ENCODE results near the gene ITPRID1. TPM values are rescaled to one million over a fixed set of nuclear protein-coding genes. Genes with fewer than 3 reads are reported as not detected.
A peak's percentile ranks its signal among the peaks of the same experiment; 100 is the strongest.

Gene ITPRID1
- total RNA-seq, 1 experiment from 2014 or later: not detected

- no peak for DNase-seq (ENCODE audit: low read depth)
Observed at GRCh38 chr7:31633467-31633866, 119.6 kb downstream of the ITPRID1 start.

GRCh38 chr7:31633894-31634494 lies 120.1 kb downstream of the ITPRID1 start:
- peak; percentile 42 for DNase-seq (ENCODE audit: low read depth)

GRCh38 chr7:31640381-31640780 lies 126.5 kb downstream of the ITPRID1 start:
- DNase-seq (ENCODE audit: low read depth): no peak

GRCh38 chr7:31642681-31643115 lies 128.8 kb downstream of the ITPRID1 start:
- DNase-seq (ENCODE audit: low read depth): no peak

- DNase-seq (ENCODE audit: low read depth): no peak
Observed at GRCh38 chr7:31646942-31647341, 133.1 kb downstream of the ITPRID1 start.

GRCh38 chr7:31647511-31647910 lies 133.6 kb downstream of the ITPRID1 start:
- DNase-seq (ENCODE audit: low read depth): no peak

GRCh38 chr7:31648288-31648687 lies 134.4 kb downstream of the ITPRID1 start:
- no peak for DNase-seq (ENCODE audit: low read depth)

GRCh38 chr7:31648880-31649279 lies 135.0 kb downstream of the ITPRID1 start:
- no peak for DNase-seq (ENCODE audit: low read depth)

- no peak for DNase-seq (ENCODE audit: low read depth)
Observed at GRCh38 chr7:31651234-31652062, 137.6 kb downstream of the ITPRID1 start.

GRCh38 chr7:31652063-31652326 lies 138.1 kb downstream of the ITPRID1 start:
- no peak for DNase-seq (ENCODE audit: low read depth)

GRCh38 chr7:31663072-31663471 lies 149.2 kb downstream of the ITPRID1 start:
- DNase-seq (ENCODE audit: low read depth): peak; percentile 8

- no peak for DNase-seq (ENCODE audit: low read depth)
Observed at GRCh38 chr7:31664890-31665289, 151.0 kb downstream of the ITPRID1 start.

GRCh38 chr7:31665546-31665945 lies 151.7 kb downstream of the ITPRID1 start:
- no peak for DNase-seq (ENCODE audit: low read depth)

- no peak for DNase-seq (ENCODE audit: low read depth)
Observed at GRCh38 chr7:31669461-31669860, 155.6 kb downstream of the ITPRID1 start.

- DNase-seq (ENCODE audit: low read depth): no peak
Observed at GRCh38 chr7:31679574-31680305, 165.8 kb downstream of the ITPRID1 start.

- no peak for DNase-seq (ENCODE audit: low read depth)
Observed at GRCh38 chr7:31683445-31684225, 169.7 kb downstream of the ITPRID1 start.

GRCh38 chr7:31687024-31687748 lies 173.3 kb downstream of the ITPRID1 start, which contains the start of gene PPP1R17:
Gene PPP1R17, plus strand, starts transcription at chr7:31687215. Its CDS starts 5,227 bp downstream, at chr7:31692442.
- DNase-seq (ENCODE audit: low read depth): no peak

GRCh38 chr7:31688372-31688771 lies 174.5 kb downstream of the ITPRID1 start:
- DNase-seq (ENCODE audit: low read depth): no peak

- DNase-seq (ENCODE audit: low read depth): no peak
Observed at GRCh38 chr7:31688996-31689395, 175.1 kb downstream of the ITPRID1 start.

- no peak for DNase-seq (ENCODE audit: low read depth)
Observed at GRCh38 chr7:31690935-31691334, 177.0 kb downstream of the ITPRID1 start.

GRCh38 chr7:31692451-31692850 lies 178.6 kb downstream of the ITPRID1 start:
- DNase-seq (ENCODE audit: low read depth): no peak
